NCI-H146 treated with DMSO at 0.1 percent for 48 hours (cell line): ENCODE data around the gene WDR45B.
A peak's percentile ranks its signal among the peaks of the same experiment; 100 is the strongest.
"Not testable (repeated sequence)": the region's sequence is repeated elsewhere in the genome, so short reads cannot be mapped to it uniquely, and the experiment has no call there.

Experiments used
- DNase-seq: peaks from one replicate; lab custom pipeline; 2025; ENCODE audit not compliant: unreplicated experiment; lab: John Stamatoyannopoulos, UW

The WDR45B gene

DNA sequence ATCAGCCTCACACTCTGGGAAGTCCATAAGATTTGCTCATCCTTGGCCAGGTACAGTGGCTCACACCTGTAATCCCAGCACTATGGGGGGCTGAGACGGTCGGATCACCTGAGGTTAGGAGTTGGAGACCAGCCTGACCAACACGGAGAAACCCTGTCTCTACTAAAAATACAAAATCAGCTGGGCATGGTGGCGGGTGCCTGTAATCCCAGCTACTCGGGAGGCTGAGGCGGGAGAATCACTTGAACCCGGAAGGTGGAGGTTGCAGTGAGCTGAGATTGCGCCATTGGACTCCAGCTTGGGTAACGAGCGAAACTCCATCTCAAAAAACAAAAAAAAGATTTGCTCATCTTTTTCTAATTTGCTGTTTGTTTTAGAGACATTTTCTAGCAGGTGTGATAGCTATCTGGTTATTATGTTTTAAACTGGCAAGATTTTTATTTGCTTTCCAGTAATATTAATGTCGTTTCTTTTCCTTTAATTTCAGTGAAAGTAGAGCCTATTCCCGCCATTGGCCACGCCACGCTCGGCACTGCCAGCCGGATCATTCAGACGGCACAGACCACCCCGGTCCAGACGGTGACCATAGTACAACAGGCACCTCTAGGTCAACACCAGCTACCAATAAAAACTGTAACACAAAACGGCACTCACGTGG is 61.5 kb downstream of the WDR45B start:
- DNase-seq = no peak

DNA sequence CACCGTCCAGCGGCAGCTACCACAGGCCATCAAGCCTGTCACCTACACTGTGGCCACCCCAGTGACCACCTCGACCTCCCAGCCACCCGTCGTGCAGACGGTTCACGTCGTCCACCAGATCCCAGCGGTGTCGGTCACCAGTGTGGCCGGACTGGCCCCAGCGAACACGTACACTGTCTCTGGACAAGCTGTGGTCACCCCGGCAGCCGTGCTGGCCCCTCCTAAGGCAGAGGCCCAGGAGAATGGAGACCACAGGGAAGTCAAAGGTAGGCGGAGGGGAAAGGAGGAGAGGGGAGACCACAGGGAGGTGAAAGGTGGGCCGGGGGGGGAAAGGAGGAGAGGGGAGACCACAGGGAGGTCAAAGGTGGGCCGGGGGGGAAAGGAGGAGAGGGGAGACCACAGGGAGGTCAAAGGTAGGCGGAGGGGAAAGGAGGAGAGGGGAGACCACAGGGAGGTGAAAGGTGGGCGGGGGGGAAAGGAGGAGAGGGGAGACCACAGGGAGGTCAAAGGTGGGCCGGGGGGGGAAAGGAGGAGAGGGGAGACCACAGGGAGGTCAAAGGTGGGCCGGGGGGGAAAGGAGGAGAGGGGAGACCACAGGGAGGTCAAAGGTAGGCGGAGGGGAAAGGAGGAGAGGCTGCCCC is 62.2 kb downstream of the WDR45B start:
- not testable (repeated sequence) for DNase-seq

GRCh38 chr17:82583720-82584234 is 64.5 kb downstream of the WDR45B start:
- DNase-seq = no peak

DNA sequence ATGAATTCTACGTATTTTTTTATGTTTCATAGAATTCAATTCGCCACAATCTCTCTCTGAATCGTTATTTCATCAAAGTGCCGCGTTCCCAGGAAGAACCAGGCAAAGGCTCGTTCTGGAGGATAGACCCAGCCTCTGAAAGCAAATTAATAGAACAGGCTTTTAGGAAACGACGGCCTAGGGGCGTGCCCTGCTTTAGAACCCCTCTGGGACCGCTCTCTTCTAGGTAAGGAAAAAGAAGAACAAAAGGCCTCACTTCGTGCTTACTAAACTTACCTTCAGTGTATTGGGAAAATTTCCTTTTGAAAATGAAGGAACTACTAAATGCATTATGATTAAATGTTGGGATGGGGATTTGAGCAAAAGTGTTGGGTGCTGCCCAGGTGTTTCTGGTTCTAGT is 65.5 kb downstream of the WDR45B start:
- DNase-seq = no peak

DNA sequence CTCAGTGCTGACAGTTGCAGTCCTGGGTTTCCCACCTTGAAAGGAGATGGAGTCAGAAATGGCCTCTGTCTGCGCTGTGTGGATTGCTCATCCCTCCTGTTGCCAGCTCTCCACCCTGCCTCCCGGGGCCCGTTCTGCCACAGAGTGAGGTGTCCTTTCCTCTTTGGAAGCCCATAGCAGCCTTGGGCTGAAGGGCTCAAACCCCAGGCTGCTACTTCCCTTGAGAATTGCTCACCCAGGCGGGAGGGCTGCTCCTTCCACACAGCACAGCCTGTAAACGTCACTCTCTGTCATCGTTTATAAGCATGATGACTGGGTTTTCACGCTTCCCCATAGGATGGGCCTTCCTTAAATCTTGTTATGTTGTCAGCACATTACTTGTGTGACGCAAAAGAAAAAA is 66.0 kb downstream of the WDR45B start:
- no peak for DNase-seq

GRCh38 chr17:82579969-82580368 is 68.3 kb downstream of the WDR45B start:
- not testable (repeated sequence) for DNase-seq

DNA sequence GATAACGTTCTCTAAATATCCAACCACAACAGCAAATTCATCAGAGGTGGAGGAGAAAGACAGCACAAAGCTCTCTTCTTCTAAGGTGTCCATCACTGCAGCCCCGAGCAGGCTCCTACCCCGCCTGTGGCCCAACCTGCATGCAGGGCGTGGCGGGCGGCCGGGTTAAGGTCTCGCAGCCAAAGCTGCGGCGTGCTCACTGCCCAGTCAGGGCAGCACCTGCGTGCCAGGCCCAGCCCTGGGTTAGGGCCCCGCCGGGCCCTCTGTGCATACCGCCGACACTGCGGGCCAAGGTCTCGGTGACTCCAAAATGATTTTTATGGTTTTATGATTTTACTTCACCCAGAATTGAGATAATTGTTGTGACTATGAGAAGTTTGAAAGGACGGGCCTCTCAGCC is 70.9 kb downstream of the WDR45B start:
- no peak for DNase-seq

DNA sequence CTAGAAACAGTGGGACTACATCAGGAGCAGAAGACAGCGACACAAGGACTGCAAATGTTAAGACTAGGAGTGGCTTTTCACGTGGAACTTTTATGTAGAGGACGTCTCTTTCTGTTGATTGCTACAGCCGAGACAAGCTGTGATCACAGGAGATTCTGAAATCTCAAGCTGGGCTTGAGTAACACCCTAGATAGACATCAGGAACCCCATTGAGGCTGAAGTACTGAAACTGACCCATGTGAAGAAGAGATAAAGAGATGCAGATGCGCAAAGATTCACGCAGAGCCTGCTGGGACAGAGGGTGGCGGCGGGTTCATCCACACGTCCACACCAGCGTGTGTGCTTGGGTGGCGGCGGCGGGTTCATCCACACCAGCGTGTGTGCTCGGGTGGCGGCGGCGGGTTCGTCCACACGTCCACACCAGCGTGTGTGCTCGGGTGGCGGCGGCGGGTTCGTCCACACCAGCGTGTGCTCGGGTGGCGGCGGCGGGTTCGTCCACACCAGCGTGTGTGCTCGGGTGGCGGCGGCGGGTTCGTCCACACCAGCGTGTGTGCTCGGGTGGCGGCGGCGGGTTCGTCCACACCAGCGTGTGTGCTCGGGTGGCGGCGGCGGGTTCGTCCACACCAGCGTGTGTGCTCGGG is 72.5 kb downstream of the WDR45B start:
- DNase-seq = not testable (repeated sequence)

DNA sequence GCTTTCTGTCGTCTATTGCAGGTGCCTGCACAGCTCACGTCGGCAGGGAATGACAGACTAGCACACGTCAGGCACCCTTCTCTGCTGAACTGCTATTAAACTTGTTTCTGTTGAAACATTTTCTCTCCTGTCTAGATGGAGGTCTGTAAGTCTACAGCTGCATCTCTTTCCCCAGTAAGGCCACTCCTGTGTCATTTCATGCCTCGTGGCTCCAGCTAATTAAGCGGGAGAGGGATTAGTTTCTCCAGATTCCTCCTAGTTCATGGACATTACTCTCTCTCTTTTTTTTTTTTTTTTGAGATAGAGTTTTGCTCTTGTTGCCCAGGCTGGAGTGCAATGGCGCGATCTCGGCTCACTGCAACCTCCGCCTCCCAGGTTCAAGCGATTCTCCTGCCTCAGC is 74.2 kb downstream of the WDR45B start:
- DNase-seq = no peak

GRCh38 chr17:82571855-82572254 is 76.4 kb downstream of the WDR45B start:
- DNase-seq = no peak

- no peak for DNase-seq
Measured at GRCh38 chr17:82570277-82570676, 78.0 kb downstream of the WDR45B start.

DNA sequence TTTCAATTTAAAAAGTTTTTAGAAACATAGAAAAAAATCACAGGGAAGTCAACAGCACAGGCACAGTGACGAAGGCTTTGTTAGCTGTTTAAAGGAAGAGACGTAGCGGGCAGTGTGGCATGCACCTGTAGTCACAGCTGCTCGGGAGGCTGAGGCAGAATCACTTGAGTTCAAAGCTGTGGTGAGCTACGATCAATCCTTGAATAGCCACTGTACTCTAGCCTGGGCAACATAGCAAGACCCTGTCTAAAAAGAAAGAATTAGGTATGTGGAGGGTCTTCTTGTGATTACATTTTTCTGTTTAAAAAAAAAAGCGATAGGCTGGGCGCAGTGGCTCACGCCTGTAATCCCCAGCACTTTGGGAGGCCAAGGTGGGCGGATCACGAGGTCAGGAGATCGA is 78.6 kb downstream of the WDR45B start:
- DNase-seq = no peak

- DNase-seq = no peak
Measured at GRCh38 chr17:82568997-82569393, 79.2 kb downstream of the WDR45B start.

GRCh38 chr17:82567286-82567685 is 81.0 kb downstream of the WDR45B start:
- DNase-seq = no peak

DNA sequence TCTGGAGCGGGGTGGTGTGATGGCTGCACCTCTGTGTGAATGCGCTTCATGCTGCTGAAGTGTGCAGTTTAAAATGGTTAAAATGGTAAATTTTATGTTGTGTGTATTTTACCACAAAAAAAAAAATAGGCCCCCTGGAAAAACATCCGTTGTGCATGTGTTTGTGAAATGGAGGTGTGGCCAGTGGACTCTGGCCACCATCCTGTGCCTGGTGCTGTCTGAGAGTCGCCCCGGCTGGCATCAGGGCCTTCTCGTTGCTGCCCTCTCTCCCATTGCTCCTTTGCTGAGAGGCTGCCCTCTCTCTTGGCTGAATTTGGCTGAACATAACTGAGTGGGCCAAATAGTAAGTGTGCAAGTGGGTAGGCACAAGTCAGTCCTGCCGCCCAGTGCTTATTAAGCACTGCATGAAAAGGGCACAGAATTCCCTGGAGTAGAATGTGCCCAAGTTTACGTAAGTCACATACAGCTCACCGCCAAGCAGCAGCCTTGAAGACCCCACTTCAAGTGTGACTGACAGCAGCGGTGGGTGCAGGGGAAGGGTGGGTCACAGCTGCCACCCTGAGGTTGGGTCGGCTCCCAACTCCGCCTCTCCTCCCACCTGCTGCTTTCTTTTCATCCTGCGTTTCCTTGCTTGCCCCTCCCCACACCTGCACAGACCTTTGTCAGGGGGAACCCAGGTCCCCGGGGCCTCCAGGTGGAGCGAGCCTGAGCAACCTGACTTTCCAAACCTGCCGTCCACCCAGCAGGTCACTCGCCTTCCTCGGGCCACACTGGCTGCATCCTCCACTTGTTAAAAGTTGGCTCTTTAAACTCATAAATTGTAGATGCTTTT is 81.9 kb downstream of the WDR45B start:
- peak; percentile 28 for DNase-seq

GRCh38 chr17:82565551-82565950 is 82.7 kb downstream of the WDR45B start:
- no peak for DNase-seq
